Measurements from ENCODE around the gene ULK4. TPM values are rescaled to one million over a fixed set of nuclear protein-coding genes. Genes with fewer than 3 reads are reported as not detected.

The ULK4 gene
- polyA plus RNA-seq, 1 of the 3 experiments (the other 2 are of a cell fraction): 6.2 TPM

GRCh38 chr3:41740374-41740886 lies 221.5 kb downstream of the ULK4 start:
- H2AFZ ChIP-seq (ENCODE audit: low read depth): no peak overlapping the region
- no peaks in the 10 kb centered on the region for H3F3A ChIP-seq (replicated peaks; ENCODE audit: insufficient read depth)
- H3K4me1 ChIP-seq (ENCODE audit: control insufficient read depth in 1 of 2, insufficient read depth in 2 of 2, low read depth in 1 of 2, low read length in 1 of 2): no peaks in the 10 kb centered on the region; a peak in 1 of 4 replicates
- no peak overlapping the region for H3K4me3 ChIP-seq (ENCODE audit: low read depth in 2 of 2, low read length in 1 of 2)
- H3K79me2 ChIP-seq (ENCODE audit: insufficient read depth): no peaks in the 10 kb centered on the region
- CTCF ChIA-PET: interaction anchor here (1.4 kb wide), 1 partner anchor 24 kb away, joined by 4 read pairs; no protein-coding TSS in a partner anchor
- no peak overlapping the region for H3K4me2 ChIP-seq
- H3K9me2 ChIP-seq: no peaks in the 10 kb centered on the region
- H3K27ac ChIP-seq (ENCODE audit: low read depth in 2 of 2, low read length in 1 of 2): no peak overlapping the region
- H3K9ac ChIP-seq: no peak overlapping the region
- TF ChIP-seq NRF1 (IDR thresholded peaks at IDR 0.05; ENCODE audit: low read depth, low read length) (no peak), EZH2phosphoT487 (IDR thresholded peaks at IDR 0.05; ENCODE audit: borderline replicate concordance, low read depth) (no peak), CTCF (IDR thresholded peaks at IDR 0.05) (no peak), USF1 (IDR thresholded peaks at IDR 0.05; ENCODE audit: borderline replicate concordance, low read depth) (no peak)
- H3K27me3 ChIP-seq (ENCODE audit: insufficient read depth): no peaks in the 10 kb centered on the region
- WGBS (ENCODE audit: low lambda C conversion rate): 88% methylated on average over 3 of the region's 3 CpGs
- DNase-seq: no peak
- no peaks in the 10 kb centered on the region for H3K9me3 ChIP-seq
- H3K36me3 ChIP-seq (replicated peaks in 1 of 2; ENCODE audit: control insufficient read depth in 1 of 2, insufficient read depth in 2 of 2, low read length in 1 of 2): no peaks in the 10 kb centered on the region
- H4K20me1 ChIP-seq (ENCODE audit: insufficient read depth): no peaks in the 10 kb centered on the region
- POLR2A ChIA-PET: no interaction called here

GRCh38 chr3:41726891-41727290 lies 235.0 kb downstream of the ULK4 start:
- Histone ChIP-seq H3K27me3 (ENCODE audit: insufficient read depth) (no peaks in the 10 kb centered on the region), H3F3A (replicated peaks; ENCODE audit: insufficient read depth) (peaks cover 2% of the 10 kb centered on the region), H3K27ac (ENCODE audit: low read depth in 2 of 2, low read length in 1 of 2) (no peak overlapping the region), H2AFZ (ENCODE audit: low read depth) (no peak overlapping the region), H3K9me2 (no peaks in the 10 kb centered on the region), H3K4me3 (ENCODE audit: low read depth in 2 of 2, low read length in 1 of 2) (no peak overlapping the region), H3K36me3 (replicated peaks in 1 of 2; ENCODE audit: control insufficient read depth in 1 of 2, insufficient read depth in 2 of 2, low read length in 1 of 2) (peaks cover 0 to 3% of the 10 kb centered on the region in 2 experiments), H4K20me1 (ENCODE audit: insufficient read depth) (no peaks in the 10 kb centered on the region), H3K4me1 (ENCODE audit: control insufficient read depth in 1 of 2, insufficient read depth in 2 of 2, low read depth in 1 of 2, low read length in 1 of 2) (no peaks in the 10 kb centered on the region), H3K4me2 (no peak overlapping the region), H3K9me3 (peaks cover 7% of the 10 kb centered on the region), H3K9ac (no peak overlapping the region), H3K79me2 (ENCODE audit: insufficient read depth) (no peaks in the 10 kb centered on the region)
- TF ChIP-seq, protein P1, sequence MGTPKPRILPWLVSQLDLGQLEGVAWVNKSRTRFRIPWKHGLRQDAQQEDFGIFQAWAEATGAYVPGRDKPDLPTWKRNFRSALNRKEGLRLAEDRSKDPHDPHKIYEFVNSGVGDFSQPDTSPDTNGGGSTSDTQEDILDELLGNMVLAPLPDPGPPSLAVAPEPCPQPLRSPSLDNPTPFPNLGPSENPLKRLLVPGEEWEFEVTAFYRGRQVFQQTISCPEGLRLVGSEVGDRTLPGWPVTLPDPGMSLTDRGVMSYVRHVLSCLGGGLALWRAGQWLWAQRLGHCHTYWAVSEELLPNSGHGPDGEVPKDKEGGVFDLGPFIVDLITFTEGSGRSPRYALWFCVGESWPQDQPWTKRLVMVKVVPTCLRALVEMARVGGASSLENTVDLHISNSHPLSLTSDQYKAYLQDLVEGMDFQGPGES (IDR thresholded peaks at IDR 0.05; ENCODE audit: low read depth, low read length): no peak
- TF ChIP-seq, protein P2, sequence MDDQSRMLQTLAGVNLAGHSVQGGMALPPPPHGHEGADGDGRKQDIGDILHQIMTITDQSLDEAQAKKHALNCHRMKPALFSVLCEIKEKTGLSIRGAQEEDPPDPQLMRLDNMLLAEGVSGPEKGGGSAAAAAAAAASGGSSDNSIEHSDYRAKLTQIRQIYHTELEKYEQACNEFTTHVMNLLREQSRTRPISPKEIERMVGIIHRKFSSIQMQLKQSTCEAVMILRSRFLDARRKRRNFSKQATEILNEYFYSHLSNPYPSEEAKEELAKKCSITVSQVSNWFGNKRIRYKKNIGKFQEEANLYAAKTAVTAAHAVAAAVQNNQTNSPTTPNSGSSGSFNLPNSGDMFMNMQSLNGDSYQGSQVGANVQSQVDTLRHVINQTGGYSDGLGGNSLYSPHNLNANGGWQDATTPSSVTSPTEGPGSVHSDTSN (IDR thresholded peaks at IDR 0.05): no peak
- TF ChIP-seq ELF1 (IDR thresholded peaks at IDR 0.05) (no peak), FOSL2 (IDR thresholded peaks at IDR 0.05; ENCODE audit: borderline replicate concordance, low read depth) (no peak), POLR2AphosphoS5 (IDR thresholded peaks at IDR 0.05; ENCODE audit: low read depth, low read length) (no peak), TEAD4 (IDR thresholded peaks at IDR 0.05; ENCODE audit: borderline replicate concordance, insufficient read depth) (no peak), YY1 (IDR thresholded peaks at IDR 0.05; ENCODE audit: low read depth) (no peak), TCF12 (IDR thresholded peaks at IDR 0.05) (no peak), RFX5 (IDR thresholded peaks at IDR 0.05; ENCODE audit: low read length) (no peak), NRF1 (IDR thresholded peaks at IDR 0.05; ENCODE audit: low read depth, low read length) (no peak)
- TF ChIP-seq, protein P3, sequence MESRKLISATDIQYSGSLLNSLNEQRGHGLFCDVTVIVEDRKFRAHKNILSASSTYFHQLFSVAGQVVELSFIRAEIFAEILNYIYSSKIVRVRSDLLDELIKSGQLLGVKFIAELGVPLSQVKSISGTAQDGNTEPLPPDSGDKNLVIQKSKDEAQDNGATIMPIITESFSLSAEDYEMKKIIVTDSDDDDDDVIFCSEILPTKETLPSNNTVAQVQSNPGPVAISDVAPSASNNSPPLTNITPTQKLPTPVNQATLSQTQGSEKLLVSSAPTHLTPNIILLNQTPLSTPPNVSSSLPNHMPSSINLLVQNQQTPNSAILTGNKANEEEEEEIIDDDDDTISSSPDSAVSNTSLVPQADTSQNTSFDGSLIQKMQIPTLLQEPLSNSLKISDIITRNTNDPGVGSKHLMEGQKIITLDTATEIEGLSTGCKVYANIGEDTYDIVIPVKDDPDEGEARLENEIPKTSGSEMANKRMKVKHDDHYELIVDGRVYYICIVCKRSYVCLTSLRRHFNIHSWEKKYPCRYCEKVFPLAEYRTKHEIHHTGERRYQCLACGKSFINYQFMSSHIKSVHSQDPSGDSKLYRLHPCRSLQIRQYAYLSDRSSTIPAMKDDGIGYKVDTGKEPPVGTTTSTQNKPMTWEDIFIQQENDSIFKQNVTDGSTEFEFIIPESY (IDR thresholded peaks at IDR 0.05; ENCODE audit: borderline replicate concordance, low read depth): no peak
- DNase-seq: no peak
- WGBS (ENCODE audit: low lambda C conversion rate): 94% methylated on average over 3 of the region's 3 CpGs
- ChIA-PET CTCF (no interaction called here), POLR2A (no interaction called here)
